ENCODE results near the gene ADAM33. TPM values are rescaled to one million over a fixed set of nuclear protein-coding genes. Genes with fewer than 3 reads are reported as not detected.

Gene ADAM33
- total RNA-seq, 1 donor from 2014 or later, result 0.53 TPM

DNA sequence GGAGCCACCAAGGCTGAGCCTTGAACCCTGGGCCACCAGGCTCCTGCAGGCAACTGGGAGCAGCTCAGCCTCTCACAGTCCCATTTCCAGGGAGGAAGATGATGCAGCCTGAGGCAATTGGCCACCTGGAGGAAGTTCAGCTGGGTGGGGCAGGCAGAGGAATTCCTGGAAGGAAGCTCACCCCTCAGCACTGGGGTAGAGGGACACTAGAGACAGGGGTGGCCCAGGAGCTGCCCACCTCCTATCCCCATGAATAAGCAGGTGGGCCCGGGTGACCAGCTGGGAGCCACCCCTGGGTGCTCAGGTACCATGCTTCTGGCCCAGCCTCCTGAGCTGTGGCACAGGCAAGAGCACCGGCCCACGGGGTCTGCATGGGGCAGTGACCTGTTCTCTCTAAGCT lies 47.1 kb upstream of the ADAM33 start:
- no peaks in the 10 kb centered on the region for H3K36me3 ChIP-seq (ENCODE audit: control insufficient read depth, insufficient read depth, low read length)
- TF ChIP-seq, protein P1, sequence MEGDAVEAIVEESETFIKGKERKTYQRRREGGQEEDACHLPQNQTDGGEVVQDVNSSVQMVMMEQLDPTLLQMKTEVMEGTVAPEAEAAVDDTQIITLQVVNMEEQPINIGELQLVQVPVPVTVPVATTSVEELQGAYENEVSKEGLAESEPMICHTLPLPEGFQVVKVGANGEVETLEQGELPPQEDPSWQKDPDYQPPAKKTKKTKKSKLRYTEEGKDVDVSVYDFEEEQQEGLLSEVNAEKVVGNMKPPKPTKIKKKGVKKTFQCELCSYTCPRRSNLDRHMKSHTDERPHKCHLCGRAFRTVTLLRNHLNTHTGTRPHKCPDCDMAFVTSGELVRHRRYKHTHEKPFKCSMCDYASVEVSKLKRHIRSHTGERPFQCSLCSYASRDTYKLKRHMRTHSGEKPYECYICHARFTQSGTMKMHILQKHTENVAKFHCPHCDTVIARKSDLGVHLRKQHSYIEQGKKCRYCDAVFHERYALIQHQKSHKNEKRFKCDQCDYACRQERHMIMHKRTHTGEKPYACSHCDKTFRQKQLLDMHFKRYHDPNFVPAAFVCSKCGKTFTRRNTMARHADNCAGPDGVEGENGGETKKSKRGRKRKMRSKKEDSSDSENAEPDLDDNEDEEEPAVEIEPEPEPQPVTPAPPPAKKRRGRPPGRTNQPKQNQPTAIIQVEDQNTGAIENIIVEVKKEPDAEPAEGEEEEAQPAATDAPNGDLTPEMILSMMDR (IDR thresholded peaks at IDR 0.05; ENCODE audit: insufficient read depth, low read length, severe bottlenecking), result no peak
- no peak for DNase-seq (ENCODE audit: low read depth)
- H3K4me3 ChIP-seq (ENCODE audit: low read depth, low read length), result no peak overlapping the region
- H3K27me3 ChIP-seq (ENCODE audit: control insufficient read depth, insufficient read depth, low read length), result peaks cover 7% of the 10 kb centered on the region
- FAIRE-seq, result no peak

DNA sequence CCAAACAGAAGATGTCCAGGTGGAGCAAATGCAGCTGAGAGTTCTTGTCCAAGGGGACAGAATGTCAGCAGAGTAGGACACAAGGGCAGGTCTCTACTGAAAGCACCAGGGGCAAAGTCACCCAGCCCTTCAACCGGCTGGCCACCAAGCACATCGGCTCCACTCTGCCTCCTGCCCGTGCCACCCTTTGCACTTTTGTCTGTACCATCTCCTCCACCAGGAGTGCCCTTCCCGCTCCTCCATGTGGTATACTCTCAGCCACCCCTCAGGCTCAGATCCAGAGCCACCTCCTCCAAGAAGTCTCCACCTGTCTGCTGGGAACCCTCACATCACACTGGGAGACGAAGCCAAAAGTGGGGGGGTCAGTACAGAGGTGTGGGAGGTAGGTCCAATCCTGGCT lies 46.5 kb upstream of the ADAM33 start:
- TF ChIP-seq, protein P1 (IDR thresholded peaks at IDR 0.05; ENCODE audit: insufficient read depth, low read length, severe bottlenecking), result no peak
- FAIRE-seq, result no peak
- no peak for DNase-seq (ENCODE audit: low read depth)
- Histone ChIP-seq H3K36me3 (ENCODE audit: control insufficient read depth, insufficient read depth, low read length) (no peaks in the 10 kb centered on the region), H3K27me3 (ENCODE audit: control insufficient read depth, insufficient read depth, low read length) (peaks cover 5% of the 10 kb centered on the region), H3K4me3 (ENCODE audit: low read depth, low read length) (no peak overlapping the region)

DNA sequence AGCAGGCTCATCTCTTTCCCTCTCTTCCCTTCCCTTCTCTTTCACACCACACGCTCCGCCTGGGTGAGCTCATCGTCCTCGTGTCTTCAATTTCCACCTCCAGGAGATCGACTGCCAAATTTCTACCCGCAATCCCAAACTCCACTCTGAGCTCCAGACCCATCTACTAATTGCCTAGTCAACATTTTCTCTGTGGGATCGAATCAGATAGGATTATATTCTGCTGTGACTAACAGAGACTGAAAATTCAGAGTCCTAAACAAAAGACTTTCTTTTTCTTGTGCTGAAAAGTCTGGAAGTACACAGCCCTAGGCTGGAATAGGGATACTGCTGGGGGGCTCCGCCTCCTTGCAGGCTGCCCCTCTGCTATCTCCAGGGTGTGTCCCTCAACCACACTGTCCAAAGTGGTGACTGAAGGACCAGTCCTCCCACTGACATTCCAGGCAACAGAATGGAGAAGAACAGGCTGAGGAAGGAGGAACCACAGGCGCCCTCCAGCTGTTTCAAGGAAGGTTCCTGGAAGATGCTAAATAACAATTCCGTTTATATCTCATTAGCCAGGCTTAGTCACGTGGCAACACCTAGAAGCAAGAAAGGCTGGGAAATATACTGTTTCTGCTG lies 45.7 kb upstream of the ADAM33 start:
- DNase-seq (ENCODE audit: low read depth), result no peak
- TF ChIP-seq, protein P1 (IDR thresholded peaks at IDR 0.05; ENCODE audit: insufficient read depth, low read length, severe bottlenecking), result no peak
- Histone ChIP-seq H3K36me3 (ENCODE audit: control insufficient read depth, insufficient read depth, low read length) (no peaks in the 10 kb centered on the region), H3K27me3 (ENCODE audit: control insufficient read depth, insufficient read depth, low read length) (peaks cover 5% of the 10 kb centered on the region), H3K4me3 (ENCODE audit: low read depth, low read length) (no peak overlapping the region)
- no peak for FAIRE-seq

DNA sequence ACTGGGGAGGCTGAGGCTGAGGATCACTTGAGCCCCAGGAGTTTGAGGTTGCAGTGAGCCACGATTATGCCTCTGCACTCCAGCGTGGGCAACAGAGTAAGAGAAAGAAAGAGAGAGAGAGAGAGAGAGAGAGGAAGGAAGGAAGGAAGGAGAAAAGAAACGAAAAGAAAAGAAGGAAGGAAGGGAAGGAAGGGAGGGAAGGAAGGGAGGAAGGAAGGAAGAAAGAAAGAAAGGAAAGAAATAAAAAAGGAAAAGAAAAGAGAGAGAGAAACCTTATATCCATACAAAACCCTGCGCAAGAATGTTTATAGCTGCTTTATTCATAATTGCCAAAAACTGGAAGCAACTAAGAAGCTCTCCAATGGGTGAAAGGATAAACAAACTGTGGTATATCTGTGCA lies 42.5 kb upstream of the ADAM33 start:
- TF ChIP-seq, protein P1 (IDR thresholded peaks at IDR 0.05; ENCODE audit: insufficient read depth, low read length, severe bottlenecking), result no peak
- DNase-seq (ENCODE audit: low read depth) (no peak), FAIRE-seq (no peak)
- H3K27me3 ChIP-seq (ENCODE audit: control insufficient read depth, insufficient read depth, low read length), result peaks cover 5% of the 10 kb centered on the region
- no peak overlapping the region for H3K4me3 ChIP-seq (ENCODE audit: low read depth, low read length)
- no peaks in the 10 kb centered on the region for H3K36me3 ChIP-seq (ENCODE audit: control insufficient read depth, insufficient read depth, low read length)

- Histone ChIP-seq H3K4me3 (ENCODE audit: low read depth, low read length) (no peak overlapping the region), H3K27me3 (ENCODE audit: control insufficient read depth, insufficient read depth, low read length) (peaks cover 5% of the 10 kb centered on the region), H3K36me3 (ENCODE audit: control insufficient read depth, insufficient read depth, low read length) (no peaks in the 10 kb centered on the region)
- DNase-seq (ENCODE audit: low read depth), result no peak
- no peak for FAIRE-seq
- TF ChIP-seq, protein P1 (IDR thresholded peaks at IDR 0.05; ENCODE audit: insufficient read depth, low read length, severe bottlenecking), result no peak
These were observed 41.5 kb upstream of the ADAM33 start for GRCh38 chr20:3723284-3723683.

DNA sequence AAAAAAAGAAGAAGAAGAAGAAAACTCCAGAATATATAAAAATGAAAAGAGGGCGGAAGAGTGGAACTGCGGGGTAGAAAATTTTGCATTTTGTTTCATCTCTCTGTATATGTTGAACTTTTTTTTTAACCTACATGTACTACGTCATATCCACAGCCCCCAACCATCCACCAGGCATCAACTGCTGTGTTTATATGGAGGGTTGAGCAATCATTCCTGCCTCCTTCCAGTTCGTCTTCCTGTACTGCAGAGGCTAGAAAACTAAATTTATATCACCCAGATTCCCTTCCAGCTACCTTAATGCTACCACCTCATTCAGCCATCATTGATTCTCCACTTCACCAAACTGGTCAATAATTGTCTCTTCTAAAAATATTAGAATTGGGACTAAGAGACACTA lies 40.1 kb upstream of the ADAM33 start:
- Histone ChIP-seq H3K4me3 (ENCODE audit: low read depth, low read length) (no peak overlapping the region), H3K36me3 (ENCODE audit: control insufficient read depth, insufficient read depth, low read length) (no peaks in the 10 kb centered on the region), H3K27me3 (ENCODE audit: control insufficient read depth, insufficient read depth, low read length) (peaks cover 4% of the 10 kb centered on the region)
- FAIRE-seq (no peak), DNase-seq (ENCODE audit: low read depth) (no peak)
- TF ChIP-seq, protein P1 (IDR thresholded peaks at IDR 0.05; ENCODE audit: insufficient read depth, low read length, severe bottlenecking), result no peak

Data from bronchial epithelial cell (primary cell).